DMS53 (cell line): Measurements from ENCODE around the gene CDKAL1.
"Not testable (repeated sequence)": the region's sequence is repeated elsewhere in the genome, so short reads cannot be mapped to it uniquely, and the experiment has no call there.

Experiments
- DNase-seq: peaks from one replicate; lab custom pipeline; 2025; lab: John Stamatoyannopoulos, UW

The CDKAL1 gene

DNA sequence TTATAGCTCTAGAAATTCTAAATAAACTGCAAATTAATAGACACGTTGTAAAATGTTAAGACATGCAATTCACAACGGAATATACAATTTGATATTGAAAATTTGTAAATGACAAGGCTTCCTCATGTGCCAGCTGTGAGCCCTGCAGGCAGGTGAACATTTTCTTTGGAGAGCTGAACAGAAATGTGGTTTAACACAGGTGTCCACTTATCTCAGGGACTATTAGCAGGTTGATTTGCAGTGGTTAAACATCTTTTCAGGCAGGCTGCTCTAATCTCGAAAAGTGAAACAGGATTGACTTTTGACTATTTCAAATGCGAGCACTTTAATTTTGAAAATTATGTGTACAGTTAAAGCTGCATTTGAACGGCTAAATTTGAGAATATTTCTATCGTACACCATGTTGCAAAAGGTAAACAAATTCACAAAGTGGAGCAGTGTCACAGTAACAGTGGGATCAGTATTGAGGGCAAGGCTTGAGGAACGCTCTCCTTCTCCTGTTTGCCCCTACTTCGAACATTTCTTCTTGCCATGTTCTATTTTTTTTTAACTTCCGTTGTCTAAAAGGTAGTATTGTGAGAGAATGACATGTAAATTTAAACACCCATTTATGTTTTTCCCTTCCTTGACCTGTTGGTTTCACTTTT, 210.8 kb downstream of the CDKAL1 start:
- peak; percentile 63 for DNase-seq

DNA sequence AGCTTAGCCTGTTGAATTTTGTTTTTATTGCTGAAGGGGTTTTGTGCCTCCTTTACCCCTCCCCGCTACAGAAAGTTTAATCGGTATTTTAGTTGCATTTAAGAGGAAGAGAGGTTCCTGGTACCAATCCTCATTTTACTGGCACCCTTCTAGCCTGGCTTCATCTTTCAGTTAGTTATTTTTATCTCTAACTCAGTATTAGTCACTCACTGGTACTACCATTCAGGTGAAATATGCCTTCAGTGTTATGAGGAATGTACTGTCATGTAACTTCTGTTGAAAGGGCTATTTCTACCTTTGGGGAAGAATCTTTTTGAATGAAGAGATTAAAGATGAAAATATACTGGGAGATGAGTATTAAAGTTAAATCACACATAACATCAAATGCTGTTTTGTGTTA, 211.8 kb downstream of the CDKAL1 start:
- DNase-seq = no peak

DNA sequence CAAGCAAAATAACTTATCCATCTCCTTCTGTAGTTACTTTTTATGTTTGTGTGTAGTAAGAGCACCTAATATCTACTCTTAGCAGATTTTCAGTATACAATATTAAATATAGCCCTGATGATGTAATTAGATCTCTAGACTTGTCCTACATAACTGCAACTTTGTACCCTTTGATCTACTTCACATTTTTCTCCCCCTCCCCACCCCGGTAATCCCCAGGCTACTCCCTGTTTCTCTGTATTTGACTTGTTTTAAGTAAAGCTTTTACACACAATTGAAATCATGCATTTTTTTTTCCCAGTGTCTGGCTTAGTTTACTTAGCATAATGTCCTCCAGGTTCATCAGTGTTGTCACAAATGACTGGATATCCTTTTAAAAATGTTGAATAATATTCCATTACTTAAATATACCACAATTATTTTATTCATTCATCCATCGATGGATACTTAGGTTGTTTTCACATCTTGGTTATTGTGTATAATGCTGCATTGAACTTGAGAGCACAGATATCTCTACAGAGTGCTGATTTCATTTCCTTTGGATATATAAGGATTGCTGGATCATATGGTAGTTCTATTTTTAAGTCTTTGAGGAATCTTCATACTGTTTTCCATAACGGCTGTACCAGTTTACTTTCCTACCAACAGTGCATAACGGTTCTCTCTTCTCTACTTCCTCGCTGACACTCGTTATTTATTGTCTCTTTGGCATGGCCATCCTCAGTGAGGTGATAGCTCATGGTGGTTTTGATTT, 212.7 kb downstream of the CDKAL1 start:
- no peak for DNase-seq

DNA sequence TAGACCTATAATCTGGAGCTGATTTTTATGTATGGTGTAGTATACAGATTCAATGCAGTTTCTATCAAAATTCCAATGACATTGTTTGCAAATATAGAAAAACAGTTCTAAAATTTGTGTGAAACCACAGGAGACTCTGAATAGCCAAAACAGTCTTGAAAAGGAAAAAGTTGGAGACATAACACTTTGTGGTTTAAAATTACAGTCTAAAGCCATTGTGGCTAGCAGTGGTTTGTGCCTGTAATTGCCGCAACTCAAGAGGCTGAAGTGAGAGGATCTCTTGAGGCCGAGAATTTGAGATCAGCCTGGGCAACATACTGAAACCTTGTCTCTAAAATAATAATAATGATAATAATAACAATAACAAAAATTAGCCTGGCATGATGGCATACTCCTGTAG, 213.7 kb downstream of the CDKAL1 start:
- DNase-seq = no peak

DNA sequence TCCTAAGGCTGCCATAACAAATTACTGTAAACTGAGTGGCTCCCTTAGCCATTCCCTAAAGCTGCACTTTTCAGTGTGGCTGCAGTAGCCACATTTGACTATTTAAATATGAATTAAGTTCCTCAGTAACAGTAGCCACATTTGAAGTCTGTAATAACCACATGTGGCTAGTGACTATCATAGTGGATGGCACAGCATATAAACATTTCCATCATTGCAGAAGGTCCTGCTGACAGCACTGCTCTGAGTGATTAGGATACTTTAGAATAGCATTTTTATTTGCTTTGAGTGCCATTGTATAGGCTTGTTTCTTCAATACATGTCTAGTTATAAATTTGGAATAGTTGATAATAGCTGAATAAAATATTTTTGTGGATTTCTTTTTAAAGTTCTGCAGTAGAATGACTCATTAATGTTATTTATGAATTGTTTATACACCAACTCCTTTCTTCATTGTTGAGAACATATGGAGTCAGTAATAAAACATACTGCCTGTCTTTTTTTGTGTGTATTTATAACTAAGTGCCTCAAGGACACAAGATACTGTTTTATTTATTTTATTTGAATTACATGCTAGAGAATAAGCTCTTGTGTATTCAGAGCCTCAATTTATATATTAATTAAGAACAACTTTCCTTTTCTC, 217.2 kb downstream of the CDKAL1 start:
- DNase-seq = no peak

DNA sequence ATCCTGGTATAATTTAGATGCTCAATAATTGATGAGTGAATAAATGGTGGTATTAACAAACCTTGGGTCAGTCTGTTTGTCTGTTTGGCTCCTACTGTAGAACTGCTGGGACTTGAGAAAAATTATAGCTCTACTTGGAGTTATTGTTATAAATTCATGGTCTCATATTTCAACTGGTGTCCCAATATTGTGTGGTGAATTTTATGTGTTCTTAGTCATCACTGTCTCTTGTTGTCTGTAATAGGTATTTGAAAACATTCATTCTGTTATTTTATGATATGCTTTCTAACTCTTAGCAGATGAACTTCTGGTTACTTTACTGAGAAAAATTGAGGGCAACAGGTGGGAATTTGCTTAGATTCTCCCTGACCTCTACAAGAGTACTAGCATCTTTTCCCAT, 221.4 kb downstream of the CDKAL1 start:
- DNase-seq = no peak

DNA sequence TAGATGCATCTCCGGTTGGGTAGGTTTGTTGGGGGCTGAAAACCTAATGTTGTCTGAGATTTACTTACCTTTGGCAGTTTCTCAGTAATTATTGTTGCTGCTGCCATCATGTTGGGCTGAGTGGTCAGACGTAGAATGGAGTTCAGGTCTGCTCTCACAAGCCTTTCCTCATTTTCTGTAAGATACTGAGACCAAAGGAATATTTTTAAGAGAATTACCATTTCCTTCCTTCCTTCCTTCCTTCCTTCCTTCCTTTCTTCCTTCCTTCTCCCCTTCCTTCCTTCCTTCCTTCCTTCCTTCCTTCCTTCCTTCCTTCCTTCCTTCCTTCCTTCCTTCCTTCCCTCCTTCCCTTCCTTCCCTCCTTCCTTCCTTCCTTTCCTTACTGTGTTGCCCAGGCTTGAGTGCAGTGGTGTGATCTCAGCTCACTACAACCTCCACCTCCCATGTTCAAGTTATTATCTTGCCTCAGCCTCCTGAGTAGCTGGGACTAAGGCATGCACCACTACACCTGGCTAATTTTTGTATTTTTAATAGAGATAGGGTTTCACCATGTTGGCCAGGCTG, 222.4 kb downstream of the CDKAL1 start:
- not testable (repeated sequence) for DNase-seq

DNA sequence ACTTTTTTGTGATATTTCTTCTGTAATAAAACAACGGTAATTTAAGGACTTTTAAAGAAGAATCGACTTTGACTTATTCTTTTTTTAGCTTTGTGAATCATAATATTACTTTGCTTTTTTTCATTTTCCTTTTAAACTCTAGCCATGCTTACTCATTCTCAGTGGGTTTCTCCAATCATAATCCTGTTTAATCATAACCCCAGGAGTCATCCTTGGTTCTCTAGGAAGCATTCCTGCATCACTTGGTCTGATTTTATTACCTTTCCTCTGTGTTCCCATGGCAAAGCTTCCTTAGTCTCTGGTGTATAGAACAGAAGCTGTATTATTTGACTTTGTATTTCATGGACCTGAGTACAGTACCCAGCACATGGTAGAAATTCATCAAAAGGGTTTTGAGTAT, 223.5 kb downstream of the CDKAL1 start:
- DNase-seq = no peak

DNA sequence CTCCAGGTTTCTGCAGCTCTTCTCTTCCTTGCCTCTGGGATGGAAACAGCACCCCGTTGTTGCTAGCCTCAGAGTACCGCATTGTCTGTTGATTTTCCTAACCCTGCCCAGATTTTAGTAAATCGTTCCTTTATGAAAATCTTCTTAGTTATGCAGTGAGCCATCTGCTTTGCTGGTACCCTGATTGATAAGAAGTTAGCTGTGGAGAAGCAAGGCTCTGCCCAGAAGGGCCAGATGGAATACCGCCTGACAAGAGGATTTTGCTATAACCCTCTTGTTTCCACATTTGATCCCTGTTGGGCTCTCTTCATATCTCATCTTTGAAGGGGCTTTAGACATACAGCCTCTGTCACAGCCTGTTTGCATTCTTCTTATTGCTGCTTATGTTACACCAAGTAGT, 229.0 kb downstream of the CDKAL1 start:
- DNase-seq = no peak

DNA sequence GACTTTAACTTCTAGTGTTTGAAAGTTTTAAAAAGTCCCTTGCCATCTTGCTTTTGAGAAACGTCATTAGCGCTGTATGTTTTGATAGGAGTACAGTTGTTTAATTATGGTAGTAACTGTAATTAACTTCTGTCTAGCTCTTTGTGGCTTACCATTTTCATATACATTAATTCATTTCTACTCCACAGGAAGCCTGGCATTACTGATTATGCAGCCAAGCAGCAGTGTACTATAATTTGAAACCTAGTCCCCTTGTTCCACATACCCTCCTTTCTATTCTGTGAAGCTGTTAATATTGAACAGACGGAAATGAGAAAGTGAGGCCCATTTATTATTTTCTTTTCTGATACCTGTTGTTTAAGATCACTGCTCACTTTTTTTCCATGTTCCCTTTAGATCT, 235.4 kb downstream of the CDKAL1 start:
- no peak for DNase-seq

DNA sequence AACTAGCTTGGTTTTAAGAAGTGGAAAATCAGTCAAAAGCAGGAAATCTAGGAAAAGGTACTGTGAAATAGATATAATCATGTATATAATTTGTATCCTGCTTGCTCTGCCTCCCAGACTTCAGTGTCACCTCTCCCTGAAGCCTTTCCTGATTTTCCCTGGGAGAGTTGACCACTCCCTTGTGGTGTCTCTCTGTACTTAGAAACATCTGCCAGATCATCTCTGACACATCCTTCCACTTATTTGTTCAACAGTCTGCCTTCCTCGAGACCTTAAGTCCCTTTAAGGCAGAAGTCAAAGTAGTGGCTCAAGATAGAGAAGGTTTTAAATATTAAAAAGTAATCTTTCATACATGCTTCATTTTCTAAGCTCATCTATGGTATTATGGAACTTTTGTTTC, 236.5 kb downstream of the CDKAL1 start:
- no peak for DNase-seq

DNA sequence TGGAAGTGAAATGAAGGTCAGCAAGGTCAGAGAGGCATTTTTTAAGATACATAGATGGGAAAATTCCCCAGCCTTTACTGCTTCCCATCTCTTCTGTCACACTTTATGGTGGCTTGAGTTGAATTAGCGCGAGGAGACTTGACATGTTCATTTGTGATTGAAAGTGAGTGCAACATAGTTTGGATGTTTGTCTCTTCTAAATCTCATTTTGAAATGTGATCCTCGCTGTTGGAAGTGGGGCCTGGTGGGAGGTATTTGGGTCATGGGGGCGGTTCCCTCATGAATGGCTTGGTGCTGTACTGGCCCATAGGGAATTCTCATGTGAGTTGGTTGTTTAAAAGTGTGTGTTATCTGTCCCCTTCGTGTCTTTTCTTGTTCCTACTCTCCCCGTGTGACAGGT, 237.2 kb downstream of the CDKAL1 start:
- DNase-seq = no peak

DNA sequence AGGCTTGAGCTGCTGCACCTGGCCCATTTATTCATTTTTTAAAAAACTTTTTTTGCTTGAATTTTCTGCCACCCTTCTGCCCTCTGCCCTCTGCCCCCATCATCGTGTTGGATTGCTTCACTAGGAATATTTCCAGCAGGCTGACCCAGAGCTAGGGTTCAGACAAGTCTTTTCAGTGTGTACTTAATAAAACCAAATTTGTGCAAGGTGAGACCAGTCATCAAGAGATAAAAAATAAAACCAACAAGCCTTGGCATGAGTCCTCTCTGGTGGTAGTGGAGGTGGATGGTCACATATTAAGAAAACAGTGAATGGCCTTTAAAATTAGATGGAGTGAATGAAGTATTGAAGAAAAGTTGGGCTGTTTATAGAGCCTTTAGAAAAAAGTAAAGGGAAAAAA, 239.6 kb downstream of the CDKAL1 start:
- no peak for DNase-seq

DNA sequence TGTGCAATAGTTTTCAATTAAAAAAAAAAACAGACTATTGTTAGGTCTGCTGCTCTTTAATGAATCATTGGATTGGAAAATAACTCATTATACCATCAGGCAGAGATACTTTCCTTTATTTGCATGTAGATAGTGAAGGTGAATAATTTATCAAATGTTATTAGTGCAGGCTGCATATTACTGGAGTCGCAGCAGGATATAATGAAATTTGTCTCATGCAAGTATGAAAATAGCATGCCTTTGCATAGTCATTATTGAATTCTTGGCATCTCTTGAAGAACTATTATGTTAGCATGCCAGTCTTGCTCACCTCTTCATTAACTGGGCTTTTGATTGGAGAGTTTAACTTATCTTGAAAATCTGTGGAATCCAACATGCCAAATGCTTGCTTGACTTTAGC, 241.7 kb downstream of the CDKAL1 start:
- DNase-seq = no peak

DNA sequence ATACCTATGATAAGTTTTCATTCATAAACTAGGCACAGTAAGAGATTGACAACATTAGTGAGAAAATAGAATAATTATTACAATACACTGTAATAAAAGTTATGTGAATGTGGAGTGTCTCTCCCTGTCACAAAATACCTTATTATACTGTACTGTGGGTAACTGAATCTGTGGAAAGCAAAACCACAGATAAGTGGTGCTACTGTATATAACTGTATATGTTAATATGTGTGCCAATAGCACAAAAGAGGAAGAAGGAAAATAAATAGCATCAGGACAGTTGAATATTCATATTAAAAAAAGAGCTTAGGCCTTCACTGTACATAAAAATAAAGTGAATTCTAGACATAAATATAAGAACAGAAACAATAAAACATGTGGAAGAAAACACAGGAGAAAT, 243.5 kb downstream of the CDKAL1 start:
- no peak for DNase-seq

DNA sequence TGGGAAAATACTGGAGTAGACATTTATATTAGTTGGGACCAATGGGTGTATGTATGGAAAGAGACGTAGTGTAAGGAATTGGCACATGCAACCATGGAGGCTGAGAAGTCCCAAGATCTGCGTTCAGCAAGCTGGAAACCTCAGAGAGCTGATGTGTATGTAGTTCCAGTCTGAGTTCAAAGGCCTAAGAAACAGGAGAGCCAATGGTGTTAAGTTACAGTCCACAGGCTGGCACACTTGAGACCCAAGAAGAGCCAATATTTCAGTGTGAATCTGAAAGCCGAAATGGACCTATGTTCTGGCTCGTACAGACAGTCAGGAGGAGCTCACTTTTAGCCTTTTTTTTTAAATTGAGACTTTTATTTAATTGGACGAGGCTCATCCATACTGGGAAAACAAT, 244.2 kb downstream of the CDKAL1 start:
- DNase-seq = no peak

DNA sequence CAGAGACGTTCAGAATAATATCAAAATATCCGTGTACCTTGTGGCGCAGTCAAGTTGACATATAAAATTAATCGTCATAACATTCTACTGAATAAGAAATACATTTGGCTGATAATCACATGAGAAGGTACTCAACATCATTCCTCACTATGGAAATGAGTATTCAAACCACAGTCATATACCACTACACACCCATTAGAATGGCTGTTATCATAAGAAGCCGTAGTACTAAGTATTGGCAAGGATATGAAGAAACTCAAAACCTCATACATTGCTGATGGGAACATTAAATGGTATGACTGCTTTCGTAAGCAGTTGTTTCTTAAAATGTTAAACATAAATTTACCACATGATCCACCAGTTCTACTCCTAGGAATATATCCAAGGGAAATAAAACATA, 244.7 kb downstream of the CDKAL1 start:
- no peak for DNase-seq

DNA sequence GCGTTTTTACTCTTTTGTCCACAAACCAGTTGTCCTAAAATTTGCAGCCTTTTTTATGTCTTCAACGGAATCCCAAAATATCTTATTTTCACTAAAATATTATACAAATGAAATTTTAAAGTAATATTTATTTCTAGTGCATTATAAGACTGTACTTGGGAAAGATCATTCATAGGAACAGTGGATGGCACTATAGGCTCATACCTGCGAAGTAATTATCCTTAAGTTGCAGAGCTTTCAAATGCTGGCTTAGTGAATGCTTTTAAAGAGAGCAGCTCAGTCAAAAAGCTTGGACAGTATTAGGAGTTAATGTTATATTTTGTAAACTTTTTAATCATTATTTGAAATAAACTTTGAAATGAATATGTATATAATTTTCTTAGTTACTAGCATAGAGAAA, 254.9 kb downstream of the CDKAL1 start:
- peak; percentile 30 for DNase-seq

DNA sequence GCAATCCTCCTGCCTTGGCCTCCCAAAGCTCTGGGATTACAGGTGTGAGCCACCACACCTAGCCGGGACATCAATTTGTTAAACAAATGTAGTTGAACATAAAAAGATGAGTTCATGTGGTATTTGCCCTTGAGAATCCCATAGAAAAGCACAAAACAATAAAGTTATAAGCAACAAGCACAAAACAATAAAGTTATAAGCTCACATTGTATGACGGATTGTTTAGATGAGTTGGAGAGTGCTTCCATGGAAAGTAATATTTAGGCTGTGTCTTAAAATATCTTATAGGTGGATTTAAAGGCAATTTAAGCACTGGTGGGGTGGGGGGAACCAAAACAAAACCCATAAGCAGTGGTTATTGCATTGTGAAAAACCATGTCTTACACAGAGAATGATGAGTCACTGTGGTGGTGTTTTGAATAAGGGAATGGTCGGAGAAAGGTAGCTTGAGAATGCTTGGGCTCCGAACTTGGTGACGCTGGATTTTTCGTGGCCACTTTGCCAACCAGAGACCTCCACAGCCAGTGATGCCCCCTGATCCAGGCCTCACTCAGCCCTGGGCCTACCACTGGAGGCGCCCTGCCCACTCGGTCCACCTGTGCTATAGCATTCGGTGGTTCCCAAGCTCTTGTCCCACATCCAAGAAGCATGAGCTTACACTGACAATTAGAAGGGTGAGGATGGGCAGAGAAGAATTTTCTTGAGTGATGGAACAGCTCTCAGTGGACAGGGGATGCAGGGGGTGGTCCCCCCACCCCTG, 256.0 kb downstream of the CDKAL1 start:
- no peak for DNase-seq

DNA sequence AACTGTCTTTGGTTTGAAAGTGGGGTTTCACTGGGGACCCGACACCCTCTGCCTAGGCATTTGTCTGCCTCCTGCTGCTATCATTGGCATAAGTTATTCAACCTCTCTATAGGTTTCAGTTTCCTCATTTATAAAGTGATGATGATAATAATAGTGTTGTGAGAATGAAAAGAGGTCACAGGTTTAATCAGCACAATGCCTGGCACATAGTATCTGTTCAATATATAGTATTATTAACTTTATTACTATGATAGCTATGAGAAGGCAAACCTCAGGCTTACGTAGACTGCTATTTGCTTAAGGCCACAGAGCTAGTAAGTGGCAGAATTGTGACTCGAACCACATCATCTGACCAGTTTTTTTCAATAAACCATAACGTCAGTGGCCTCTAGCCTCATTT, 256.8 kb downstream of the CDKAL1 start:
- DNase-seq = no peak

DNA sequence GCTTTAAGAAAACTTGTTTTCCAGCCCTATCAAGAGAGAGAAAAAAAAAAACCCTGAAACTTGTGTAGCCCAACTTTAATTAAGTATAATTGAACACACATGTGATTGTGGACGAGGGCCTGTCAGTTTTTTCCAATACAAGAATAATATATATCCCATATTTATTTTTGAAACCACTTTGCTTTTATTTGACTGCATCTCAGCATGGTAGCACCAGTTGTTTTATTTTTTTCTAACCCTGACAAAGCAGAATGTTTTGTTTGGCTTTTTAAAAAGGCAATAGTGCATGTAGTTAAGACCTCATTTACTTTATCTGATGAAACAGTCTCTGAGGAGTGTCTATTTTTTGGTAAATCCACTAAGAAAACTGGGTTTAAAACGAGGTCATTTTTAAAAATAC, 257.7 kb downstream of the CDKAL1 start:
- DNase-seq = no peak

DNA sequence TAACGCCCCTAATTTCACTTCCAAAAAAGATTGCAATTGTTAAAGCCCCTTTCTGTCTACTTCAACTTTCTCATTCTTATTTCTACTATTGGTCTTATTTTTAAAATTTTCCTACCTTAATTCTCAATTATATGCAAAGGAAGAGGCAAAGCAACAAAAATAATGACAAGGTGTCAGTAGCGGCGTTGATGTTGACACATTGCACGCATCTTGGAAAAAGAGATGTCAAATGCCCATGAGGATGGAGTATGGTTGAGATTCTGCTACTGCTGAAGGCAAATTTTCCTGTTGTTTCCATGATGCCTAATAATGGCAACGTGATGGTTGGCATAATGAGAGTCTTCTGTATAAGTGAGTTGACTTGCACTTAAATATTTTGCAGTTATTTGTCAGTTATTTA, 258.9 kb downstream of the CDKAL1 start:
- no peak for DNase-seq
